ENCODE data around the gene FGF12.

FGF12 gene

DNA sequence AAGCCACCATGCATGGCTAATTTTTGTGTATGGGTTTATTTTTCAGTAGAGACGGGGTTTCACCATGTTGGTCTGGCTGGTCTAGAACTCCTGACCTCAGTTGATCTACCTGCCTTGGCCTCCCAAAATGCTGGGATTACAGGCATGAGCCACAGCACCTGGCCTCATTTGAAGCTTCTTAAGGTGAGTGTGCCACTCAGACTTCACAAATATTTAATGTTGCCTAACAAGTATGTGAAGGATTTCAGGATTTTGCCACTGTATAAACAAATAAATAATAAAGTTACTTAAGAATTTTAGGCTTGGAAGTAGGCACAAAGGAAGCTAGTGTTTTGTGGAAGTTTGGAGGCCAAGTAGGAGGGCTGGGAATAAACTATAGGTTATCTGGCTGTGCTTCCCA is 73.5 kb downstream of the FGF12 start:
- ChIA-PET POLR2A (no interaction called here), CTCF (interaction anchor here (1.3 kb wide), 1 partner anchor 9 kb away, joined by 5 read pairs; no protein-coding TSS in a partner anchor)
- TF ChIP-seq CTCF (IDR thresholded peaks at IDR 0.05; ENCODE audit: control extremely low read depth, extremely low read depth, low read depth, missing control alignments) = no peak
- no peak for DNase-seq (ENCODE audit: extremely low spot score)

GRCh38 chr3:192652727-192653126 is 74.6 kb downstream of the FGF12 start:
- ChIA-PET CTCF (no interaction called here), POLR2A (no interaction called here)
- DNase-seq (ENCODE audit: extremely low spot score) = no peak

DNA sequence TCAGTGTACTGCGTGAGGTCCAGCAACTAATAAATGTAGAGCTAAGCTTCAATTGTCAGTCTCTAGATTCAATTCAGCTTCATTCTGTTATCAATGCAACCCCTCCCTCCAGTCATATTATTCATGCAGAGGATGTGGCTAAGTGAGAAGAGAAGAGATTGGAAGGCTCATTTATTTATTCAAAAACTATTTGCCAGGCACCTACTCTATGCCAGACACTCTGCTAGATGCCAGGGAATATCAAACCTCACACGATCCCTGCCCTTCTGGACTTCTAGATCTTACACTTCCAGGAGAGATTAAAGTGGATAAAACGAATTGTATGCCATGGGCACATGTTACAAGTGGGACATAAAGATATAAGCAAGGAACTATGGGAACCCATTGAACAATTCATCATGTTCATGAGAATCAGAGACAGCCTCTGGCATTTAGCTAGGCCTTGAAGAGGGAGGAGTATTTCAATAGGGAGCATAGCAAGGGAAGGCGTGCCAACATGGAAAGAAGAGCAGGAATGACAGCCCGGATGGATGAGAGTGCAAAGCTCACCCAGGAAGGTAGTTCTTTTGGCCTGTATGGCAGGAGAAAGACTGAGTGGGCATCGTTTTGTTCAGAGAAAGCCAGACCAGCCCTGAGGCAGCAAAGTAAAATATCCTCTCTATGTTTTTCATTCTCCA is 75.4 kb downstream of the FGF12 start:
- CTCF ChIA-PET = interaction anchor here (0.6 kb wide), 1 partner anchor 10 kb away, joined by 3 read pairs; no protein-coding TSS in a partner anchor
- POLR2A ChIA-PET = no interaction called here
- TF ChIP-seq CTCF (IDR thresholded peaks at IDR 0.05; ENCODE audit: control extremely low read depth, extremely low read depth, low read depth, missing control alignments) = no peak
- DNase-seq (ENCODE audit: extremely low spot score) = no peak

More at GRCh38 chr3:192652727-192653126, 74.6 kb downstream of the FGF12 start:
- no peak for TF ChIP-seq CTCF (IDR thresholded peaks at IDR 0.05; ENCODE audit: control extremely low read depth, extremely low read depth, low read depth, missing control alignments)

- TF ChIP-seq CTCF (IDR thresholded peaks at IDR 0.05; ENCODE audit: control extremely low read depth, extremely low read depth, low read depth, missing control alignments) = no peak
- no peak for DNase-seq (ENCODE audit: extremely low spot score)
- CTCF ChIA-PET = no interaction called here
- POLR2A ChIA-PET = no interaction called here
These were observed 81.9 kb downstream of the FGF12 start for GRCh38 chr3:192645437-192645836.

GRCh38 chr3:192642651-192643050 is 84.7 kb downstream of the FGF12 start:
- POLR2A ChIA-PET = no interaction called here
- no peak for DNase-seq (ENCODE audit: extremely low spot score)
- TF ChIP-seq CTCF (IDR thresholded peaks at IDR 0.05; ENCODE audit: control extremely low read depth, extremely low read depth, low read depth, missing control alignments) = no peak
- CTCF ChIA-PET = no interaction called here

DNA sequence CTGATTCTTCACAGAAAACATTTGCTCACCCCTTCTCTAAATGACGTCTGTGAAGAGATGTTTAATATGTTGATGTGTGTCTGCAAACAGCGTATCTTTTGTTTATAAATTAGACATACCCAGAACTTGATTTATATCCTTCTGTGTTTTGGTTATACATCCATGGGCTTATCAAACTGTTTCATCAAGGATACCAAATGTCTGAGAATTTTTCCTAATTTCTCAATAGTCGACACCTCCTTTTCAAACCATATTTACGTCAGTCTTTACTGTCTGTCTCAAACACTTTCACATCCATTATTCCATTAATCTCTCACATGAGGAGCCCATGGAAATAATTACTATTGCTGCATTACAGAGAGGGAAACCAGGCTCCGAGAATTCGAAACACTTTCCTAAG is 85.4 kb downstream of the FGF12 start:
- ChIA-PET CTCF (no interaction called here), POLR2A (no interaction called here)
- TF ChIP-seq CTCF (IDR thresholded peaks at IDR 0.05; ENCODE audit: control extremely low read depth, extremely low read depth, low read depth, missing control alignments) = no peak
- DNase-seq (ENCODE audit: extremely low spot score) = no peak

All from GM10248 (cell line).